A549 (cell line): ENCODE data around the gene P4HA2. TPM values are rescaled to one million over a fixed set of nuclear protein-coding genes. Genes with fewer than 3 reads are reported as not detected.

ENCODE experiments used
- ATAC-seq, 2 experiments: fragments of 200-7000 bp in 1 of 2; fragments of >200 bp in 1 of 2; cut with Nextera tagmentation in 1 of 2; cut with Tn5 transposase in 1 of 2; 3 replicates each; pipeline versions ENCODE4 v1.8.0 to v1.9.1; 2018 to 2020; ENCODE audit warnings: mild to moderate bottlenecking in 1 of 2, moderate library complexity in 1 of 2
- CTCF ChIA-PET: fragments of 300-600 bp; sonication (Branson Sonifier 250); formaldehyde crosslinking; extraction: SDS; loops from one replicate; lab custom pipeline; 2021; ENCODE audit warnings: antibody characterized with exemption, inconsistent platforms; lab: Yijun Ruan, JAX
- POLR2A ChIA-PET: fragments of 350-600 bp; formaldehyde crosslinking; extraction: SDS; loops from one replicate; lab custom pipeline; 2021; ENCODE audit warnings: antibody characterized with exemption, inconsistent platforms; lab: Yijun Ruan, JAX
- DNase-seq, 2 experiments: peaks; one replicate each; pipeline versions ENCODE4 v3.0.0 to v3.0.0-alpha.2; 2011 to 2016; ENCODE audit warnings: low read depth in 1 of 2, low spot score in 1 of 2
- FAIRE-seq: peaks from 2 replicates; lab custom pipeline; 2011; peaks lifted over from hg19 to GRCh38; lab: Jason Lieb, UNC
- H3K27ac ChIP-seq, 2 experiments: fragments of >200 bp; sonication (Bioruptor Twin); formaldehyde crosslinking; 3 replicates each; pipeline ENCODE4 v1.5.1; 2016 to 2017
- H3K4me1 ChIP-seq: fragments of >200 bp; sonication (Bioruptor Twin); formaldehyde crosslinking; 3 replicates; pipeline ENCODE4 v1.6.1; 2016
- H3K4me2 ChIP-seq: fragments of >200 bp; sonication (Bioruptor Twin); formaldehyde crosslinking; 3 replicates; pipeline ENCODE4 v1.6.1; 2016
- H3K4me3 ChIP-seq: fragments of >200 bp; sonication (Bioruptor Twin); formaldehyde crosslinking; 3 replicates; pipeline ENCODE4 v1.5.1; 2016
- H3K9me3 ChIP-seq: fragments of >200 bp; sonication (Bioruptor Twin); formaldehyde crosslinking; 3 replicates; pipeline ENCODE4 v1.6.1; 2016
- BHLHE40 ChIP-seq: IDR thresholded peaks from 2 replicates; pipeline ENCODE4 v1.6.1; 2012; ENCODE audit warnings: low read depth, low read length, inconsistent platforms
- CBX2 ChIP-seq: fragments of 200-600 bp; sonication (generic); IDR thresholded peaks from 2 replicates; pipeline ENCODE4 v1.6.1; 2016; ENCODE audit warnings: low read depth, mild to moderate bottlenecking, borderline replicate concordance
- CBX8 ChIP-seq: fragments of 200-600 bp; sonication (generic); IDR thresholded peaks from 2 replicates; pipeline ENCODE4 v1.6.1; 2016
- EHMT2 ChIP-seq: fragments of 200-600 bp; sonication (generic); IDR thresholded peaks from 2 replicates; pipeline ENCODE4 v1.6.1; 2016; ENCODE audit warnings: antibody characterized with exemption, low read depth, mild to moderate bottlenecking, moderate library complexity
- EP300 ChIP-seq, 2 experiments: fragments of >200 bp; sonication (Bioruptor Twin); formaldehyde crosslinking; IDR thresholded peaks; 2 replicates in 1 of 2; 3 replicates in 1 of 2; pipeline ENCODE4 v1.6.1; 2016 to 2017
- ESRRA ChIP-seq: fragments of 150-350 bp; IDR thresholded peaks from 2 replicates; pipeline ENCODE4 v1.6.1; 2014; ENCODE audit warnings: mild to moderate bottlenecking, low read length, borderline replicate concordance
- FOSB ChIP-seq: fragments of 250-450 bp; sonication (Bioruptor Pico); IDR thresholded peaks from 2 replicates; pipeline ENCODE4 v1.5.0; 2020; ENCODE audit warnings: mild to moderate bottlenecking, moderate library complexity
- GATA3 ChIP-seq: IDR thresholded peaks from 2 replicates; pipeline ENCODE4 v1.6.1; 2012; ENCODE audit warnings: borderline replicate concordance
- HDAC2 ChIP-seq: fragments of 200-600 bp; sonication (generic); IDR thresholded peaks from 2 replicates; pipeline ENCODE4 v1.6.1; 2016
- HEYL ChIP-seq: fragments of 250-450 bp; sonication (Bioruptor Pico); IDR thresholded peaks from 2 replicates; pipeline ENCODE4 v1.8.0; 2021; ENCODE audit warnings: mild to moderate bottlenecking, moderate library complexity
- JUN ChIP-seq, 2 experiments: fragments of >200 bp; sonication (Bioruptor Twin); formaldehyde crosslinking; IDR thresholded peaks; 2 replicates in 1 of 2; 3 replicates in 1 of 2; pipeline ENCODE4 v1.6.1; 2016 to 2017
- NPAS2 ChIP-seq: fragments of 250-450 bp; sonication (Bioruptor Pico); IDR thresholded peaks from 2 replicates; pipeline ENCODE4 v1.8.0; 2022; ENCODE audit warnings: mild to moderate bottlenecking, moderate library complexity, borderline replicate concordance
- PHF8 ChIP-seq: fragments of 200-600 bp; sonication (generic); IDR thresholded peaks from 2 replicates; pipeline ENCODE4 v1.6.1; 2016; ENCODE audit warnings: low read depth, mild to moderate bottlenecking, antibody characterized with exemption, moderate library complexity, borderline replicate concordance
- POLR2A ChIP-seq: IDR thresholded peaks from 2 replicates; pipeline ENCODE4 v1.6.1; 2012; ENCODE audit warnings: mild to moderate bottlenecking, low read length
- RAD21 ChIP-seq, 2 experiments: fragments of >200 bp in 1 of 2; sonication (Bioruptor Twin) in 1 of 2; formaldehyde crosslinking in 1 of 2; IDR thresholded peaks in 1 of 2; conservative IDR thresholded peaks in 1 of 2; 2 replicates in 1 of 2; 3 replicates in 1 of 2; pipeline ENCODE4 v1.6.1; 2012 to 2018; ENCODE audit warnings: inconsistent platforms in 1 of 2
- RCOR1 ChIP-seq: fragments of 150-350 bp; IDR thresholded peaks from 2 replicates; pipeline ENCODE4 v1.6.1; 2014; ENCODE audit warnings: antibody characterized with exemption, low read length, low read depth
- RNF2 ChIP-seq: fragments of 200-600 bp; sonication (generic); IDR thresholded peaks from 2 replicates; pipeline ENCODE4 v1.6.1; 2016; ENCODE audit warnings: low read depth, mild to moderate bottlenecking, antibody characterized with exemption, moderate library complexity, borderline replicate concordance
- SMC3 ChIP-seq: fragments of >200 bp; sonication (Bioruptor Twin); formaldehyde crosslinking; IDR thresholded peaks from 3 replicates; pipeline ENCODE4 v1.6.1; 2018; ENCODE audit warnings: inconsistent platforms
- TFCP2L1 ChIP-seq: fragments of 250-450 bp; sonication (Bioruptor Pico); IDR thresholded peaks from 2 replicates; pipeline ENCODE4 v1.5.0; 2021; ENCODE audit warnings: mild to moderate bottlenecking
- TP53 ChIP-seq: fragments of 250-450 bp; sonication (Bioruptor Pico); IDR thresholded peaks from 2 replicates; pipeline ENCODE4 v1.5.0; 2021; ENCODE audit warnings: mild to moderate bottlenecking, moderate library complexity
- ZNF302 ChIP-seq: fragments of 250-450 bp; sonication (Bioruptor Pico); IDR thresholded peaks from 2 replicates; pipeline ENCODE4 v1.9.0; 2021; ENCODE audit warnings: inconsistent platforms, mild to moderate bottlenecking, moderate library complexity
- WGBS: methylation state at CpG from one replicate; pipeline ENCODE4 v1.1.6; 2017; ENCODE audit errors: missing lambda C conversion rate; 5-methylcytosine and 5-hydroxymethylcytosine counted together
- polyA minus RNA-seq: library from RNA; depleted of rRNA, polyadenylated mRNA; stranded (reverse); fragments of >200 nt; gene quantifications from 2 replicates; pipeline ENCODE4 v1.2.3, GENCODE V29; 2011; rRNA and poly(A)+ RNA removed
- polyA plus RNA-seq, 4 experiments: library from polyadenylated mRNA; depleted of rRNA in 3 of 4; stranded (reverse); fragments of >200 nt; fragmentation: RNase III in 1 of 4; extraction: RNeasy Plus Mini Kit Qiagen cat#74134 plus additional on column Dnase treatment in 1 of 4; gene quantifications; 2 replicates in 3 of 4; 3 replicates in 1 of 4; pipeline ENCODE4 v1.2.3, GENCODE V29; 2011 to 2017
- TF ChIP-seq, protein P1 (sequence below): IDR thresholded peaks from 2 replicates; pipeline ENCODE4 v1.6.1; 2012; ENCODE audit warnings: low read depth, borderline replicate concordance
- TF ChIP-seq, protein P2 (sequence below): fragments of 150-350 bp; IDR thresholded peaks from 2 replicates; pipeline ENCODE4 v1.6.1; 2014; ENCODE audit warnings: low read depth, mild to moderate bottlenecking, low read length
- TF ChIP-seq, protein P3 (sequence below): IDR thresholded peaks from 2 replicates; pipeline ENCODE4 v1.6.1; 2012
- TF ChIP-seq, protein P4 (sequence below): fragments of >200 bp; sonication (Bioruptor Twin); formaldehyde crosslinking; IDR thresholded peaks from 3 replicates; pipeline ENCODE4 v1.6.1; 2016

P4HA2 gene
- 45.0 and 64.9 TPM in 2 replicates for polyA plus RNA-seq (2011; rRNA removed)
- 26.4 and 29.2 TPM in 2 replicates for polyA plus RNA-seq (2012; cell fraction: cytosol; rRNA removed)
- 49.6 and 58.3 TPM in 2 replicates for polyA plus RNA-seq (2012; cell fraction: nucleus; rRNA removed)
- polyA plus RNA-seq (2017; fragmentation: RNase III; extraction: RNeasy Plus Mini Kit Qiagen cat#74134 plus additional on column Dnase treatment), result 35.1 to 40.3 TPM (median 36.4 TPM) in 3 replicates
- 53.0 and 67.7 TPM in 2 replicates for polyA minus RNA-seq

DNA sequence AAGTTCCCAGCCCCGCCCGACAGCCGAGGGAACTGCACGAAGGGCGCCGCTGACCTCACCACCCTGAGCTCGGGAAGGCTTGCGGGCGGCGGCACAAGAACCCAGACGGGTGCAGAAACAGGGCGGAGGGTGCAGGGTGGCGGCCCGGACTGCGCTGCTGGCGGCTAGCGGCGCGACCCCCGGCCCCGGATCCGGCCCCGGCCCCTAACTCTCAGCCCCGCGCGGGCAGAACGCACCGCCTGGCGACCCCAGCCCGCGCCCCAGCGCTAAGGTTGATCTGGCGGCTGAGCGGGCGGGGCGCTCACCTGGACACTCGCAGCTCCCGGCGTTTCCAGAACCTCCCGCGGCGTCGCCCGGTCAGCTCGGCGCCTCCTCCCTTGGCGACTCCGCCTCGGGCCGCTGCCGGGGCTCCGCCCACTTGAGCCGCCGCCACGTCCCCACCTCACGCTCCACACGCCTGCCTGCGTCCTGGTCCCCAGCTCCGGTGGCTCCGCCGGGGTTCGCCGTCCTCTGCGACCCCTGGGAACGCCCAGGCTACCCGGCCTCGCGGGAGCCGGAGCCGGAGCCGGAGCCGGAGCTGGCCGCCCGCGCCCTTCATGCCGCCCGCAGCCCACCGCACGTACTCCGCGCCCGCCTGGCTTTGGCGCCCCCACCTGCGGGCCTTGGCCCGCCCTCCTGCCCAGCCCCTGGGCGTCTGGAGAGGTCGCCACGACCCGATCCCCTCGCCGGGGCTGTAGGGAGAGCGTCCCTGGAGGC lies at the start of gene P4HA2:
Gene P4HA2 (minus strand): TSS at position 369 of the 756 bp plus-strand sequence. CDS start 9,227 bp downstream, outside the sequence.
- FAIRE-seq (no peak), DNase-seq (peak; percentile 68 to 78), ATAC-seq (peak; percentile 90 to 95)
- 0% methylated on average over 14 of the region's 92 CpGs for WGBS
- Histone ChIP-seq H3K9me3 (no peaks in the 10 kb centered on the region), H3K4me3 (peak within 1 kb of the TSS; percentile 77), H3K27ac (peak within 1 kb of the TSS; percentile 92 to 98), H3K4me1 (peaks cover 21% of the 10 kb centered on the region; the same call in 2 of the 3 replicates), H3K4me2 (peak within 1 kb of the TSS; percentile 93)
- TF ChIP-seq, protein P1, sequence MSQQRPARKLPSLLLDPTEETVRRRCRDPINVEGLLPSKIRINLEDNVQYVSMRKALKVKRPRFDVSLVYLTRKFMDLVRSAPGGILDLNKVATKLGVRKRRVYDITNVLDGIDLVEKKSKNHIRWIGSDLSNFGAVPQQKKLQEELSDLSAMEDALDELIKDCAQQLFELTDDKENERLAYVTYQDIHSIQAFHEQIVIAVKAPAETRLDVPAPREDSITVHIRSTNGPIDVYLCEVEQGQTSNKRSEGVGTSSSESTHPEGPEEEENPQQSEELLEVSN, result 0 out of 2 replicates have a peak, but pooled peaks have one; percentile 31
- peak; percentile 66 for TF ChIP-seq PHF8
- TF ChIP-seq, protein P2, sequence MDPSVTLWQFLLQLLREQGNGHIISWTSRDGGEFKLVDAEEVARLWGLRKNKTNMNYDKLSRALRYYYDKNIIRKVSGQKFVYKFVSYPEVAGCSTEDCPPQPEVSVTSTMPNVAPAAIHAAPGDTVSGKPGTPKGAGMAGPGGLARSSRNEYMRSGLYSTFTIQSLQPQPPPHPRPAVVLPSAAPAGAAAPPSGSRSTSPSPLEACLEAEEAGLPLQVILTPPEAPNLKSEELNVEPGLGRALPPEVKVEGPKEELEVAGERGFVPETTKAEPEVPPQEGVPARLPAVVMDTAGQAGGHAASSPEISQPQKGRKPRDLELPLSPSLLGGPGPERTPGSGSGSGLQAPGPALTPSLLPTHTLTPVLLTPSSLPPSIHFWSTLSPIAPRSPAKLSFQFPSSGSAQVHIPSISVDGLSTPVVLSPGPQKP, result no peak
- TF ChIP-seq, protein P3, sequence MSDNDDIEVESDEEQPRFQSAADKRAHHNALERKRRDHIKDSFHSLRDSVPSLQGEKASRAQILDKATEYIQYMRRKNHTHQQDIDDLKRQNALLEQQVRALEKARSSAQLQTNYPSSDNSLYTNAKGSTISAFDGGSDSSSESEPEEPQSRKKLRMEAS, result peak; percentile 40; the same call in 1 of the 2 replicates
- TF ChIP-seq EP300 (IDR thresholded peaks at IDR 0.05), result no peak
- no peak for TF ChIP-seq TFCP2L1 (CRISPR knock-in tag)
- TF ChIP-seq, protein P4, sequence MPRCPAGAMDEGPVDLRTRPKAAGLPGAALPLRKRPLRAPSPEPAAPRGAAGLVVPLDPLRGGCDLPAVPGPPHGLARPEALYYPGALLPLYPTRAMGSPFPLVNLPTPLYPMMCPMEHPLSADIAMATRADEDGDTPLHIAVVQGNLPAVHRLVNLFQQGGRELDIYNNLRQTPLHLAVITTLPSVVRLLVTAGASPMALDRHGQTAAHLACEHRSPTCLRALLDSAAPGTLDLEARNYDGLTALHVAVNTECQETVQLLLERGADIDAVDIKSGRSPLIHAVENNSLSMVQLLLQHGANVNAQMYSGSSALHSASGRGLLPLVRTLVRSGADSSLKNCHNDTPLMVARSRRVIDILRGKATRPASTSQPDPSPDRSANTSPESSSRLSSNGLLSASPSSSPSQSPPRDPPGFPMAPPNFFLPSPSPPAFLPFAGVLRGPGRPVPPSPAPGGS, result 0 out of 3 replicates have a peak, but pooled peaks have one; percentile 43
- 0 out of 2 replicates have a peak, but pooled peaks have one; percentile 19 for TF ChIP-seq RNF2
- TF ChIP-seq JUN (IDR thresholded peaks at IDR 0.05), result peak; percentile 39 to 69; a peak in 2 of 5 replicates
- no peak for TF ChIP-seq GATA3
- TF ChIP-seq POLR2A, result peak; percentile 78
- CTCF ChIA-PET, result interaction anchor here (1.0 to 7.0 kb wide), 8 partner anchors 10 to 166 kb away, joined by 3 to 39 read pairs (median 5); no protein-coding TSS in a partner anchor
- POLR2A ChIA-PET, result interaction anchor here (0.8 to 2.6 kb wide), 7 partner anchors 10 to 66 kb away, joined by 3 to 14 read pairs (median 3); partner anchors contain the start of gene SLC22A4

DNA sequence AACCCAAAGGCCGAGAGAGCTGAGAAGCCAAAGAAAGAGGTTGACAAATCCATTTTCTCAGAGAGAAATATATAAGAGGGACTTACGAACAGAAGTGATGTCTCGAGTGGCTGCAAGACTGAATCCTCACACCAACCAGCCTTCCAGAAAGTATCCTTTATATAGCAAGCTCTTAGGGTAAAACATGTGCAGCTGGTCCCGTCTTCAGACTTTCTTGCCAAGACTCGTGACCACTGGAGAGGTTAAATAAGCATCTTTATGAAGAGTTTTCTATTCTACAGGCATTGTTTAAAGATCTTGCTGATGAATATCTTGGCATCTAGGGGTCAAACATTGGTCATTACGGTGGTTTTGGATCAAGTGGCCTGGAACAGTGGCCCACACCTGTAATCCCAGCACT lies 49.6 kb upstream of the P4HA2 start:
- FAIRE-seq, result no peak
- CTCF ChIA-PET, result interaction anchor here (0.6 kb wide), 1 partner anchor 92 kb away, joined by 3 read pairs; the partner anchor contains the start of gene SLC22A5
- Histone ChIP-seq H3K9me3 (no peaks in the 10 kb centered on the region), H3K4me2 (no peak overlapping the region)
- POLR2A ChIA-PET, result no interaction called here
- TF ChIP-seq PHF8 (no peak), NPAS2 (CRISPR knock-in tag) (no peak), HDAC2 (no peak), RAD21 (conservative IDR thresholded peaks at IDR 0.05 in 1 of 2, IDR thresholded peaks at IDR 0.05 in 1 of 2) (no peak), ZNF302 (no peak), FOSB (no peak), ESRRA (no peak), TP53 (CRISPR knock-in tag) (no peak), RCOR1 (no peak), CBX2 (no peak), HEYL (CRISPR knock-in tag) (no peak), CBX8 (no peak), BHLHE40 (no peak), POLR2A (no peak), SMC3 (no peak), EHMT2 (no peak)
- TF ChIP-seq, protein P4, result no peak
- TF ChIP-seq, protein P2, result no peak
- TF ChIP-seq, all 56 proteins: peak for 0
- ATAC-seq, result no peak
- no peak for DNase-seq
- 82% methylated on average over 6 of the region's 6 CpGs for WGBS
- Histone ChIP-seq H3K4me1 (no peaks in the 10 kb centered on the region), H3K4me3 (no peak overlapping the region), H3K27ac (no peak overlapping the region)
